Activated naive CD4-positive, alpha-beta T cell treated with anti-CD3 and anti-CD28 coated beads, Interleukin-2, amount 50 U/mL, for 72 hours (primary cell): ENCODE data around the gene SF3B6. TPM values are rescaled to one million over a fixed set of nuclear protein-coding genes. Genes with fewer than 3 reads are reported as not detected.
A peak's percentile ranks its signal among the peaks of the same experiment; 100 is the strongest.
"Not testable (repeated sequence)": the region's sequence is repeated elsewhere in the genome, so short reads cannot be mapped to it uniquely, and the experiment has no call there.

Experiments used
- ATAC-seq, 2 donors: fragments of 150-1000 bp; cut with Tn5 transposase; 2 replicates each; pipeline ENCODE4 v1.10.0; 2021; ENCODE audit warnings: mild to moderate bottlenecking in 2 of 2, moderate library complexity in 2 of 2
- DNase-seq, 2 donors: peaks; one replicate each; pipeline ENCODE4 v3.0.0; 2021 to 2022; ENCODE audit warnings: low spot score in 2 of 2
- H3K27ac Mint-ChIP-seq, 2 donors: one replicate each; pipeline ENCODE4 v1.8.0; 2022; ENCODE audit warnings: mild to moderate bottlenecking in 2 of 2, mixed read lengths in 2 of 2
- H3K36me3 Mint-ChIP-seq, 2 donors: one replicate each; pipeline ENCODE4 v1.8.0; 2022; ENCODE audit warnings: mixed read lengths in 2 of 2
- H3K9me3 Mint-ChIP-seq, 2 donors: one replicate each; pipeline ENCODE4 v1.8.0; 2022; ENCODE audit warnings: mixed read lengths in 2 of 2
- total RNA-seq, 2 donors: library from RNA; stranded (reverse); gene quantifications; one replicate each; pipeline ENCODE4 v1.2.3, GENCODE V29; 2022

Gene SF3B6
- total RNA-seq, 2 donors from 2014 or later = 137 to 171 TPM

DNA sequence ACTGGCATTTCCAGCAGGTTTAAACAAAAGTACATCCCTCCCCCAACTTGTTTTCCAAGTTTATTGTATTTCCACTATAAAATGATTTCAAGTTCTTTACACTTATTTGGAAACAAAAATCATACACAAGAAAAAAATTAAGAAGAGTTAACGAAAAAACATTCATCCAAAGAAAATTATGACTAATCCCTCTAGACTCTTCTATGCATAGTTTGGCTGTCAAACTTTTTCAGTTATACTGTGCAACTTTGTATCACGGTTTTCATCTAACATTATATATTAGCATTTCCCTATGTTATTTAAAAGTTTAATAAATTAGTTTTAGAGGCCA is 29.6 kb downstream of the SF3B6 start:
- H3K36me3 Mint-ChIP-seq = peaks cover 6 to 9% of the 10 kb centered on the region in 2 donors
- DNase-seq = no peak
- no peaks in the 10 kb centered on the region for H3K9me3 Mint-ChIP-seq
- peak overlapping the region; percentile 93 to 94 for H3K27ac Mint-ChIP-seq
- no peak for ATAC-seq

DNA sequence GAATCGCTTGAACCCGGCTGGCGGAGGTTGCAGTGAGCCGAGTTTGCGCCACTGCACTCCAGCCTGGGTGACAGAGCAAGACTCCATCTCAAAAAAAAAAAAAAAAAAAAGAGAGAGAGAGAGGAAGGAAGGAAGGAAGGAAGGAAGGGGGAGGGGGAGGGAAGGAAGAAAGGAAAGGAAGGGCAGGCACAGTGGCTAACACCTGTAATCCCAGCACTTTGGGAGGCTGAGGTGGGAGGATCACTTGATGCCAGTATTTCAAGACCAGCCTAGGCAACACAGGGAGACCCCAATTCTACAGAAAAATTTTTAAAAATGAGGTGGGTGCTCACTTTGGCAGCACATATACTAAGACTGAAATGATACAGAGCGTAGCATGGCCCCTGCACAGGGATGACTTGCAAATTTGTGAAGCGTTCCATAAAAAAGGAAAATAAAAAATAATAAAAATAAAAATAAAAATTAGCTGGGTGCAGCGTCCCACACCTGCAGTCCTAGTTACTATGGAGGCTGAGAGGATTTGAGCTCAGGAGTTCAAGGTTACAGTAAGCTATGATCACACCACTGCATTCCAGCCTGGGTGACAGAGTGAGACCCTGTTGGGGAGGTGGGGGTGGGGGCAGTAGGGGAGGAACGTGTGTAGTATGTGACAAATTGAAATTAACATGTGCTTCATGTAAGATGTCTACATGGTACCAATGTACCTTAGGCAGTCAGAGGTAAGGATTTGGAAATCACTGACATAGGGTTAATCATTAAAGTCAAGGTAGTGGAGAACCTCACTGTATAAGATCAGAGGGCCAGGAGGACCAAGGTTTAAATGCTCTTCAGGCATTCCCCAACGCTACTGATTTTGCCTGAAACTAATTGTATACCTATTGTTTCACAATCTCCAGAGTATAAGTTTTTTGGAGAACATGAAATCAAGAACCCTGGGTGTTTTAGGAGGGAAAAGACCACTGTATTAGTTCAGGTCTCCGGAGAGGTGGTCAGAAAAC is 30.3 kb downstream of the SF3B6 start:
- no peak for ATAC-seq
- H3K27ac Mint-ChIP-seq = peak overlapping the region in 1 of 2 donors; percentile 93
- no peak for DNase-seq
- H3K9me3 Mint-ChIP-seq = no peaks in the 10 kb centered on the region
- peaks cover 6 to 9% of the 10 kb centered on the region in 2 donors for H3K36me3 Mint-ChIP-seq

DNA sequence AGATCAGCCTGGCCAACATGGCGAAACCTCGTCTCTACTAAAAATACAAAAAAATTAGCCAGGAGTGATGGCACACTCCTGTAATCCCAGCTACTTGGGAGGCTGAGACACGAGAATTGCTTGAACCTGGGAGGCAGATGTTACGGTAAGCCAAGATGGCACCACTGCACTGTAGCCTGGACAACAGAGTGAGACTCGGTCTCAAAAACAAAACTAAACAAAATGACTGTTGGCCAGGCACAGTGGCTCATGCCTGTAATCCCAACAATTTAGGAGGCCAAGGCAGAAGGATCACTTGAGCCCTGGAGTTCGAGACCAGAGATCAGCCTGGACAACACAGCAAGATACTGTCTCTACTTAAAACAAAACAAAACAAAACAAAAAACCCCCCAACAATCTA is 33.0 kb downstream of the SF3B6 start:
- H3K36me3 Mint-ChIP-seq, H3K27ac Mint-ChIP-seq, ATAC-seq, DNase-seq, H3K9me3 Mint-ChIP-seq: not testable (repeated sequence)

DNA sequence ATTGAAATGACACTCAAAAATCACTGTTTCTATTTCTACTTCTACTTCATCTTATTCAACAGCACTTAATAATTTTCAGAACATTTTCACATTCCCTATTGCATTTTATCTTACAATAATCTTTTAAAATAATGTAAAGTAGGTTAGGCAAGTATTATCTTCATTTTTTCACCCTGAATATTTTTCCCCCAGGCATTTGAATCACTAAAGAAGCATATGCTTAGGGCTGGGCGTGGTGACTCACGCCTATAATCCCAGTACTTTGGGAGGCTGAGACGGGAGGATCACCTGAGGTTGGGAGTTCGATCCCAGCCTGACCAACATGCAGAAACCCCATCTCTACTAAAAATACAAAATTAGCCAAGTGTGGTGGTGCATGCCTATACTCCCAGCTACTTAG is 35.6 kb downstream of the SF3B6 start:
- DNase-seq (no peak), ATAC-seq (no peak)
- H3K36me3 Mint-ChIP-seq = peaks cover 0 to 4% of the 10 kb centered on the region in 2 donors
- H3K27ac Mint-ChIP-seq = no peak overlapping the region
- H3K9me3 Mint-ChIP-seq = no peaks in the 10 kb centered on the region

DNA sequence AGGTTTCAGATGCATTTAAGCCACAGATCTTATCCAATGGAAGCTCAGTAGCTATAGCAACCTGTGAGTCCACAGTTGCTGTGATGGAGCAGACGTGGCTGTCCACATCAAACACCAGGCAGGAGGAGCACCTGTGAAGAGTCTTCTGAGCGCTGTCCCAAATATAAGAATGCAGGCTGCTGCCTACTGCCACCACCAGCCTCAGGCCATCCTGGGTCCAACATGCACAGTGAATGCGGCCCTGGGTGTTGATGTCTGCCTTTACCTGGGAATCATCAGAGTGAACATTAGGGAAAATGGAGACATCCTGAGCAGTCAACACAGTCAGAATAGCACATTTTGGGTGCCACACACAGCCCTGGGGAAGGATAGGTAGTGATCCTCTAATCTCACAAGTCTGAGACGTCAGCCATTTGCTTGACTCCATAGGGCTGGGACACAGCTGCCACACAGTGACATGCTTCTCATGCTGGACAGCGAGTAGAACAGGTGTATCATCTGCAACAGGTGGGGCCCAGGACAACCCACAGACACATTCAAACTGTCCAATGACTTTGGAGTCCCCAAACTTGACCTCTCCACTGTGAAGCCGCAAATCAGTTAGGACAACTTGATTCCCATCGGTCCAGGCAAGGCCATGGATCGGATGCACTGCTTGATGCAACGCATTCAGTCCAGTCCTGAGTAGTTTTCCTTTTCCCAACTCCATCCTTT is 37.2 kb downstream of the SF3B6 start:
- ATAC-seq (no peak), DNase-seq (no peak)
- no peak overlapping the region for H3K27ac Mint-ChIP-seq
- H3K36me3 Mint-ChIP-seq = peaks cover 0 to 4% of the 10 kb centered on the region in 2 donors
- no peaks in the 10 kb centered on the region for H3K9me3 Mint-ChIP-seq

DNA sequence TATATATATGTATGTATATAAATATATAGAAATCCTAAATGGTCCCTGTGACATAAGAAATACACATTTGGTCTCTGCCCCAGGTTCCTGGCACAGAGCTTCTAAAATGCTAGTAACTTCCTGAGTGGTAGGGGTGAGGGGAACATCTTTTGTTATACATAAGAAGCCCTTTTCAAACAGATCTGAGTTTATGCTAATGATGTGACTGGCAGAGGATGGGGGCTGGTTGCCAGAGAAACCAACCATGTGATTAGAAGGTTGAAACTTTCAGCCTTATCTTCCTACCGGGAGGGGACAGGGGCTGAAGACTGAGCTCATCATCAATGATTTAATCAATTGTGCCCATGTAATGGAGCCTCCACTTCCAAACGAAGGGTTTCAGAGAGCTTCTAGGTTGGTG is 49.9 kb downstream of the SF3B6 start:
- Mint-ChIP-seq H3K36me3 (peaks cover 0 to 7% of the 10 kb centered on the region in 2 donors), H3K27ac (no peak overlapping the region), H3K9me3 (no peaks in the 10 kb centered on the region)
- DNase-seq (no peak), ATAC-seq (no peak)

DNA sequence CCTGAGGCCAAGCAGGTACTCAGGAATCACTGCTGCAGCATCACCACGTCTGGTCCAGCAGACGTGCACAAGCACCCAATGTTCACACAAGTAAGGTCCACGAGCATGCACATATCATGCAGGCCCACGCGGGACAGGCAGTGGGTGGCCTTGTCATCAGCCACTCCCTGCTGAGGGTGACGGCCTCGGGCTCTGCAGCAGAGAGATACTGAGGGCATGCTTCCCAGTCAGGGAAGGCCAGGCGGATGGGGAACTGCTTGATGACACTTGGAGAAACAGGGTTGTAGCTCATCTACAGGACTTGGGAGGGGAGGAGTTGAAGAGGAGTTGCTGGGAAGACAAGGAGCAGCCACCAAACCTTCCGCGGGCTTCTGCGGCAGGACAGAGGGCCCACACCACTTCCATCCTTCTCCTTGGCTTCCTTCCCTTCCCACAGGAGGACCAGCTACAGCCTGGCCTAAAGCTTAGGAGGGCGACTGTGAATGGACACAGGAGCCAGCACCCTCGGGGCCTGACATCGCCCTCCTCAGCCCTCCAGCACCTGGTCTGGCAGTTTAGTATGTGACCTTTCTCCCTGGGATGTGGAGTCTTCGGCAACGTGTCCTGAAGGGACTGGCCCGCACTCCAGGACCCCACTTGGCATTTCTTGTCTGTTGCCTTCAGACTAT is 51.0 kb downstream of the SF3B6 start:
- no peaks in the 10 kb centered on the region for H3K9me3 Mint-ChIP-seq
- peaks cover 0 to 7% of the 10 kb centered on the region in 2 donors for H3K36me3 Mint-ChIP-seq
- H3K27ac Mint-ChIP-seq = peak overlapping the region in 1 of 2 donors; percentile 15
- no peak for DNase-seq
- ATAC-seq = no peak

DNA sequence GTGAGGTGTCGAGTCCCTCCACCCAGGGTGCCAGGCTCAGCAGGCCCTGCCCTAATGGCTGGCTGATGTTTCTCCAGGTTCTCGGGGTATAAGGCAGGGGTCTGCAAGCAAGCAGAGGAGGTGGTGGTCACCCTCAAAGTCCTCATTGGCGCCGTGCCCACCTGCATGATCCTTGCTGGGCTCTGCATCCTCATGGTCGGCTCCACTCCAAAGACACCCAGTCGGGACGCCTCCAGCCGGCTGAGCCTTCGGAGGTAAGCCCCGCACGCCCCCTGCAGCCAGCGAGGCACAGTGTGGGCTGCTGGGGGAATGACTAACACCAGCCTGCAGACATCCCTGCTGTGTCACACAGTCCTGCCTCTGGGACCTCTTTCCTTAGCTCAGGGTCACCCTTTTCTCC is 52.1 kb downstream of the SF3B6 start:
- no peaks in the 10 kb centered on the region for H3K9me3 Mint-ChIP-seq
- DNase-seq = no peak
- ATAC-seq = no peak
- no peak overlapping the region for H3K27ac Mint-ChIP-seq
- no peaks in the 10 kb centered on the region for H3K36me3 Mint-ChIP-seq

DNA sequence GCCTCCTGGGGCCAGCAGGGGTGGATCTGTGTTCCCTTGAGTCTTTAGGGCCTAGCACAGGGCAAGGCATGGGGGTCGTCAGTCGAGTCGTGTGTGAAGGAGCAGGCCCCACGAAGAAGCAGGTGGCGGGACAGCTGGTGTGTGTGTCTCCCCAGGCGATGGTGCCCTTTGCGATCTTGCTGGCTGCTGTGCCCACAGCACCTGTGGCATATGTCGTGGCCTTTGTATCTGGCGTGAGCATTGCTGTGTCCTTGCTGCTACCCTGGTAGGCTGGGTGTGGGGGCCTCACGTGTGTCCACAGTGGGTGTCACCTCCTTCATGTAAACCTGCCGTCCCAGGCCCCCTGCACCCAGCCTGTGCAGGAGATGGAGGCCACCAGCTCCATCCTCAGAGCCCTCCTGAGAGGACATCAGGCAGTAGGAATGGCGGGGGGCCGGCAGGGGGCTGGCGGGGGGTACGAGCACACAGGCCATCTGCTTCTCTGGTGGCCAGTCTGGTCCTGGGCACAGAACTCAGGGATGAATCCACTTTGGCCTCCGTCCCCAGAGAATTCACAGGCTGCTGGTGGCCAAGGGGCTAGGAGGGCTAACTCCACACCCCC is 53.1 kb downstream of the SF3B6 start:
- ATAC-seq = no peak
- peak overlapping the region in 1 of 2 donors; percentile 23 for H3K27ac Mint-ChIP-seq

DNA sequence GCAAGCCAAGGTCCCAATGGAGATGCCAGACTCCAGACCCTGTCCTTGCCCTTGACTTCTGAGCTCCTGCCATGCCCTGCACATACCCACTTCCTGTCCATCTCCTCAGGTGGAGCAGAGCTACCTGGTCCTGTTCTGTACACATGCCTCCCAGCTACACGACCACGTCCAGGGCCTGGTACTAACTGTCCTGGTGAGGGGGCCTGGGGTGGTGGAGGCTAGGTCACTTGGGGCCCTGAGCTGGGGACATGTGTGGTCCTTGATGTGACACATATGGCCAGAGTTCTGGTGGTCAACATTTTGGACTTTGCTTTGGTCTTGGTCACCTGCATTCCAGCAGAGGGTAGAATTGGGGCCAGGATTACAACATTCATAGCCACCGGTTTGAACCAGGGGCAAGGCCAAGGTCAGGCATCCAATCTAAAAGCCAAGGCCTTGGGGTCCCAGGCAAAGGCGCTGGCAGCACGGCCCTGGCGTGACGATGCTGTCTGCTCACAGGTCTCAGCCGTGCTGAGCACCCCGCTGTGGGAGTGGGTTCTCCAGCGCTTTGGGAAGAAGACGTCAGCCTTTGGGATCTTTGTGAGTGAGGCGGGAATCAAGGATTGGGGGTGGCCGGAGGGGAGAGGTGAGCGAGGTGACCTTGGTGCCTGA is 53.7 kb downstream of the SF3B6 start:
- Mint-ChIP-seq H3K9me3 (no peaks in the 10 kb centered on the region), H3K36me3 (no peaks in the 10 kb centered on the region), H3K27ac (peak overlapping the region in 1 of 2 donors; percentile 23)
- no peak for DNase-seq
- ATAC-seq = no peak

More for the DNA sequence above, 53.1 kb downstream of the SF3B6 start:
- no peaks in the 10 kb centered on the region for H3K36me3 Mint-ChIP-seq
- H3K9me3 Mint-ChIP-seq = no peaks in the 10 kb centered on the region
- no peak for DNase-seq

DNA sequence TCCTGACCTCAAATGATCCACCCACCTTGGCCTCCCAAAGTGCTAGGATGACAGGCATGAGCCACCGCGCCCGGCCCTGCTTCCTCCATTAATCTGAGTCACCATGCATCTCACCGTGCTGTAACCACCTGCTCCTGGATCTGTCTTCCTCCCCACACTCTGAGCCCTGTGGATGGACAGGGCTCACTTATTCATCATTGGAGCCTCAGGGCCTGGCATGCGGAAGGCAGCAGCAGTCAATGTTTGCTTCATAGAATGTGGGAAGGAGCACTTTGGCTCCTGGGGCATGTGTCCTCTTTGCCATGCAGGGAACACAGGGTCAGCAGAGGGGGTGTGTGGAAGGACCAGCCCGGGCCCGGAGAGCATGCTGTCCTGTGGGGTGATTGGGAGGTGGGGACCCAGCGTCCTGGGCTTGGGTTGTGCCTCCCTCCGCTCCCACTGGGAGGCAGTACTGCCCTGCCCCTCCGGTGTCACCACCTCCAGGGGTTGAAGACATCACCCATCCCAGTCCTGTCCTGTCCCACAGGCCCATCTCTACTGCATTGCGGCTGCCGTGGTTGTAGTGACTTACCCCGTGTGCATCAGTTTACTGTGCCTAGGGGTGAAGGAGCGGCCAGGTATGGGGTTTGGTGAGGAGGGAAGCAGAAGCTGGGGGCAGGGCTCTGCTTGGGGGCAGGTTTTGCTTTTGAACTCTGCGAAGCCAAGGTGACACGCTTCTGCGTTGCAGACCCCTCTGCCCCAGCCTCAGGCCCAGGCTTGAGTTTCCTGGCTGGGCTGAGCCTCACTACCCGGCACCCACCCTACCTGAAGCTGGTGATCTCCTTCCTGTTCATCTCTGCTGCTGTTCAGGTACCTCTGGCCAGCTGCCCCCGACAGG is 54.8 kb downstream of the SF3B6 start:
- no peak overlapping the region for H3K27ac Mint-ChIP-seq
- H3K36me3 Mint-ChIP-seq = no peaks in the 10 kb centered on the region
- peak; percentile 74 for ATAC-seq
- peak in 1 of 2 donors; percentile 33 for DNase-seq
- H3K9me3 Mint-ChIP-seq = no peaks in the 10 kb centered on the region

DNA sequence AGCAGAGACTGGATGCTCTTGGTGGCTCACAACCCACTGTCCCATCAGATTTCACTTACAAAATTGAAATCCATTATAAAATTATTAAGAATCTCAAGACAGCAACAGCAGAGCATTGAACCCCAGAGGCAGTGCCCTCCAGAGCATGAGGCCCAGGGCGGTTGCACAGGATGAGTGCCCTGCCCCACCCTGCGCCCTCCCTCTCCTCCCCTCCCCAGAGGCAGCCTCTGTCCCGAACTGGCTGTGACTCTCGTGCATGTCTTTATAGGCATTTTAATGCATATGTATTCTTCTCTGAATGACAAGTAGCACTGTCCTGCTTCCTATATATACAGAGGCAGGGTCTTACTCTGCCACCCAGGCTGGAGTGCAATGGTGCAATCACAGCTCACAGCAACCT is 55.9 kb downstream of the SF3B6 start:
- DNase-seq = no peak
- Mint-ChIP-seq H3K9me3 (no peaks in the 10 kb centered on the region), H3K27ac (peak overlapping the region in 1 of 2 donors; percentile 50), H3K36me3 (no peaks in the 10 kb centered on the region)
- no peak for ATAC-seq

DNA sequence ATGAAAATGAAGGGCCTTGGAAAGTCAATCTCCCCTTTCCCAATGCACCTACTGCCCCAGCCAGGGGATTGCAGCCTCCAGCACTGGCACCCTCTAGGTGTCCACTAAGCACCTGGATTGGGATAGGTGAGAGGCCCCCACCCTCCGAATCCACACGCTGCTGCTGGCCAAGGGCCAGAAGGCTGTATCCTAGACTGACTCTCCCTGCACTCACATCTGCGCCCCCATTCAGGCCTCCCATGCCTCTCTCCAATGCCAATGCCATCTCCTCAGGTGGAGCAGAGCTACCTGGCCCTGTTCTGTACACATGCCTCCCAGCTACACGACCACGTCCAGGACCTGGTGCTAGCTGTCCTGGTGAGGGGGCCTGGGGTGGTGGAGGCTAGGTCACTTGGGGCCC is 56.4 kb downstream of the SF3B6 start:
- H3K36me3 Mint-ChIP-seq = no peaks in the 10 kb centered on the region
- ATAC-seq (no peak), DNase-seq (no peak)

DNA sequence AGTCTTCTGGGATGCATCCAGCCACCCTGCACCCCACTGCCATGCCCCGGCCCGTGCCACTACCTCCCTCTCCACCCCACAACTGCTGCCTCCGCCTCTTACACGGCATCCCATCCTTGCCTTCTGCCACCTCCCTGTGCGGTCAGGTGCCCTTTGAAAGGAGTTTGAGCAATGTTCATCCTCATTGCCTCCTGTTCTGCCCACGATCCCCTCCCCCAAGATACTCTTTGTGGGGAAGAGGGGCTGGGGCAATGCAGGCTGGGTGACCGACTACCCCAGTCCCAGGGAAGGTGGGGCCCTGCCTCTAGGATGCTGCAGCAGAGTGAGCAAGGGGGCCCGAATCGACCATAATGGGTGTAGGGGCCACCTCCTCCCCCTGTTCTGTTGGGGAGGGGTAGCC is 57.9 kb downstream of the SF3B6 start:
- H3K36me3 Mint-ChIP-seq = no peaks in the 10 kb centered on the region
- no peak for ATAC-seq
- DNase-seq = no peak
- peak overlapping the region in 1 of 2 donors; percentile 37 for H3K27ac Mint-ChIP-seq
- H3K9me3 Mint-ChIP-seq = no peaks in the 10 kb centered on the region

More for the DNA sequence above, 56.4 kb downstream of the SF3B6 start:
- H3K9me3 Mint-ChIP-seq = no peaks in the 10 kb centered on the region
- peak overlapping the region in 1 of 2 donors; percentile 23 for H3K27ac Mint-ChIP-seq

DNA sequence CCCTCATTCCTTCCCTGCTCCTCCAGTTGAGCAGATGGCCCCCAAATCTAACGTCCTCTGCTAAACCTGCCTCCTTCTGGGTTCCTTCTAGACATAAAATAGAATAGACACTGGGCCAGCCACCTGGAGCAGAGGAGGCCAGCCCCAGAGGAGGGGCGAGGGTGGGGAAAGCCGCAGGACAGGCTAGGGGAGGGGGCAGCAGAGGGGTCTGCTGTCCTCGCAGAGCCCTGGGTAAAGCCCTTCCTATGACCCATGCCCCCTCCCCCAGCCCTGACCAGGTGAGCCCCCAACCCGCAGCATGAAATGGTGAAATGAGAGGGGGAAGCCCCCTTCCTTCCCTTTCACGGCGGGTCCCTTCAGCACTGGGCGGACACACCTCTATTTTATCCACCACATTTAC is 58.4 kb downstream of the SF3B6 start:
- DNase-seq (no peak), ATAC-seq (no peak)
- Mint-ChIP-seq H3K9me3 (no peaks in the 10 kb centered on the region), H3K27ac (peak overlapping the region in 1 of 2 donors; percentile 37), H3K36me3 (no peaks in the 10 kb centered on the region)
